Measurements from ENCODE around the gene SSH2. TPM values are rescaled to one million over a fixed set of nuclear protein-coding genes. Genes with fewer than 3 reads are reported as not detected.

The SSH2 gene
- total and polyA plus RNA-seq, 9 of the 15 experiments (the other 6 are each of a cell fraction or from before 2014, with no cell fraction given), result 3.9 to 16.1 (median 10.2) TPM

- TF ChIP-seq REST (IDR thresholded peaks at IDR 0.05; ENCODE audit: borderline replicate concordance), result no peak
- no peak; the same call in 1 of the 2 replicates for TF ChIP-seq REST (CRISPR knock-in tag; IDR thresholded peaks at IDR 0.05; ENCODE audit: low read depth)
- TF ChIP-seq ZNF165 (CRISPR knock-in tag; IDR thresholded peaks at IDR 0.05; ENCODE audit: borderline replicate concordance), result no peak
- no peak for TF ChIP-seq XRCC5 (IDR thresholded peaks at IDR 0.05; ENCODE audit: low read depth, low read length)
- 0 out of 2 replicates have a peak, but pooled peaks have one; percentile 36 for TF ChIP-seq GABPA (tag; conservative IDR thresholded peaks at IDR 0.05; ENCODE audit: low read depth)
- TF ChIP-seq, protein P1, sequence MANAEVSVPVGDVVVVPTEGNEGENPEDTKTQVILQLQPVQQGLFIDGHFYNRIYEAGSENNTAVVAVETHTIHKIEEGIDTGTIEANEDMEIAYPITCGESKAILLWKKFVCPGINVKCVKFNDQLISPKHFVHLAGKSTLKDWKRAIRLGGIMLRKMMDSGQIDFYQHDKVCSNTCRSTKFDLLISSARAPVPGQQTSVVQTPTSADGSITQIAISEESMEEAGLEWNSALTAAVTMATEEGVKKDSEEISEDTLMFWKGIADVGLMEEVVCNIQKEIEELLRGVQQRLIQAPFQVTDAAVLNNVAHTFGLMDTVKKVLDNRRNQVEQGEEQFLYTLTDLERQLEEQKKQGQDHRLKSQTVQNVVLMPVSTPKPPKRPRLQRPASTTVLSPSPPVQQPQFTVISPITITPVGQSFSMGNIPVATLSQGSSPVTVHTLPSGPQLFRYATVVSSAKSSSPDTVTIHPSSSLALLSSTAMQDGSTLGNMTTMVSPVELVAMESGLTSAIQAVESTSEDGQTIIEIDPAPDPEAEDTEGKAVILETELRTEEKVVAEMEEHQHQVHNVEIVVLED (CRISPR knock-in tag; IDR thresholded peaks at IDR 0.05), result peak; percentile 46; the same call in 1 of the 2 replicates
- no peak for TF ChIP-seq MAFK (IDR thresholded peaks at IDR 0.05; ENCODE audit: low read length)
- TF ChIP-seq ZNF76 (CRISPR knock-in tag; IDR thresholded peaks at IDR 0.05; ENCODE audit: borderline replicate concordance), result no peak
- TF ChIP-seq, protein P2, sequence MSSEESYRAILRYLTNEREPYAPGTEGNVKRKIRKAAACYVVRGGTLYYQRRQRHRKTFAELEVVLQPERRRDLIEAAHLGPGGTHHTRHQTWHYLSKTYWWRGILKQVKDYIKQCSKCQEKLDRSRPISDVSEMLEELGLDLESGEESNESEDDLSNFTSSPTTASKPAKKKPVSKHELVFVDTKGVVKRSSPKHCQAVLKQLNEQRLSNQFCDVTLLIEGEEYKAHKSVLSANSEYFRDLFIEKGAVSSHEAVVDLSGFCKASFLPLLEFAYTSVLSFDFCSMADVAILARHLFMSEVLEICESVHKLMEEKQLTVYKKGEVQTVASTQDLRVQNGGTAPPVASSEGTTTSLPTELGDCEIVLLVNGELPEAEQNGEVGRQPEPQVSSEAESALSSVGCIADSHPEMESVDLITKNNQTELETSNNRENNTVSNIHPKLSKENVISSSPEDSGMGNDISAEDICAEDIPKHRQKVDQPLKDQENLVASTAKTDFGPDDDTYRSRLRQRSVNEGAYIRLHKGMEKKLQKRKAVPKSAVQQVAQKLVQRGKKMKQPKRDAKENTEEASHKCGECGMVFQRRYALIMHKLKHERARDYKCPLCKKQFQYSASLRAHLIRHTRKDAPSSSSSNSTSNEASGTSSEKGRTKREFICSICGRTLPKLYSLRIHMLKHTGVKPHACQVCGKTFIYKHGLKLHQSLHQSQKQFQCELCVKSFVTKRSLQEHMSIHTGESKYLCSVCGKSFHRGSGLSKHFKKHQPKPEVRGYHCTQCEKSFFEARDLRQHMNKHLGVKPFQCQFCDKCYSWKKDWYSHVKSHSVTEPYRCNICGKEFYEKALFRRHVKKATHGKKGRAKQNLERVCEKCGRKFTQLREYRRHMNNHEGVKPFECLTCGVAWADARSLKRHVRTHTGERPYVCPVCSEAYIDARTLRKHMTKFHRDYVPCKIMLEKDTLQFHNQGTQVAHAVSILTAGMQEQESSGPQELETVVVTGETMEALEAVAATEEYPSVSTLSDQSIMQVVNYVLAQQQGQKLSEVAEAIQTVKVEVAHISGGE (CRISPR knock-in tag; IDR thresholded peaks at IDR 0.05), result peak in 1 of 3 experiments; percentile 62; a peak in 1 of 6 replicates
- TF ChIP-seq SPI1 (IDR thresholded peaks at IDR 0.05; ENCODE audit: borderline replicate concordance, low read depth, low read length), result no peak
- peak; percentile 69 for TF ChIP-seq NFIC (IDR thresholded peaks at IDR 0.05)
- TF ChIP-seq, protein P3, sequence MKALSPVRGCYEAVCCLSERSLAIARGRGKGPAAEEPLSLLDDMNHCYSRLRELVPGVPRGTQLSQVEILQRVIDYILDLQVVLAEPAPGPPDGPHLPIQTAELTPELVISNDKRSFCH (CRISPR knock-in tag; IDR thresholded peaks at IDR 0.05), result no peak
- TF ChIP-seq, protein P3 (tag; IDR thresholded peaks at IDR 0.05), result no peak
Measured at GRCh38 chr17:29592850-29593551, 337.0 kb downstream of the SSH2 start, which contains the start of gene ANKRD13B (continued).
